ENCODE data around the gene WDR70. TPM values are rescaled to one million over a fixed set of nuclear protein-coding genes. Genes with fewer than 3 reads are reported as not detected.
"Not testable (repeated sequence)": the region's sequence is repeated elsewhere in the genome, so short reads cannot be mapped to it uniquely, and the experiment has no call there.

Gene WDR70
- total RNA-seq, 3 donors from 2014 or later (not counting 1 experiment from before 2014, with no cell fraction given): 36.3 to 47.0 (median 41.3) TPM

DNA sequence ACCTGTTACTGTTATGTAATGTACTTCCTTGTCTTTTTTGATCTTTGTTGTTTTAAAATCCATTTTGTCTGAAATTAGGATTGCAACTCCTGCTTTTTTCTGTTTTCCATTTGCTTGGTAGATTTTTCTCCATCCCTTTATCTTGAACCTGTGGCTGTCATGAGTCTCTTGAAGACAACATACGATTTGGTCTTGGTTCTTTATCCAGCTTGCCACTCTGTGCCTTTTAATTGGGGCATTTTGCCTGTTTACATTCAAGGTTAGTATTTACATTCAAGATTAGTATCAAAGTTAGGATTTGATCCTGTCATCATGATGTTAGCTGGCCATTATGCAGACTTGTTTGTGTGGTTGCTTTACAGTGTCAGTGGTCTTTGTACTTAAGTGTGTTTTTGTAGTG is 304.0 kb downstream of the WDR70 start:
- intact Hi-C loops (cut with micrococcal nuclease): no loop called here
- DNase-seq (no peak), ATAC-seq (no peak)
- H3K27me3 Mint-ChIP-seq (ENCODE audit: low read depth in 2 of 2): no peaks in the 10 kb centered on the region
- peaks cover 38 to 40% of the 10 kb centered on the region in 2 donors for H3K4me1 Mint-ChIP-seq
- peaks cover 0 to 4% of the 10 kb centered on the region in 2 donors for H3K9me3 Mint-ChIP-seq
- H3K4me1 ChIP-seq (ENCODE audit: control insufficient read depth, insufficient read depth, low read length): no peaks in the 10 kb centered on the region
- no peak overlapping the region for H3K4me3 ChIP-seq (ENCODE audit: low read length)
- no peak overlapping the region for H3K4me3 Mint-ChIP-seq
- H3K27ac ChIP-seq (ENCODE audit: low read length): no peak overlapping the region
- no peaks in the 10 kb centered on the region for H3K36me3 ChIP-seq (ENCODE audit: control insufficient read depth, insufficient read depth, low read length)
- no peak overlapping the region for H3K27ac Mint-ChIP-seq
- H3K27me3 ChIP-seq (ENCODE audit: control insufficient read depth, insufficient read depth, low read length): no peaks in the 10 kb centered on the region
- no peaks in the 10 kb centered on the region for H3K9me3 ChIP-seq (ENCODE audit: control insufficient read depth, insufficient read depth, low read length)
- peaks cover 17% of the 10 kb centered on the region for H3K36me3 Mint-ChIP-seq
- TF ChIP-seq, protein P1, sequence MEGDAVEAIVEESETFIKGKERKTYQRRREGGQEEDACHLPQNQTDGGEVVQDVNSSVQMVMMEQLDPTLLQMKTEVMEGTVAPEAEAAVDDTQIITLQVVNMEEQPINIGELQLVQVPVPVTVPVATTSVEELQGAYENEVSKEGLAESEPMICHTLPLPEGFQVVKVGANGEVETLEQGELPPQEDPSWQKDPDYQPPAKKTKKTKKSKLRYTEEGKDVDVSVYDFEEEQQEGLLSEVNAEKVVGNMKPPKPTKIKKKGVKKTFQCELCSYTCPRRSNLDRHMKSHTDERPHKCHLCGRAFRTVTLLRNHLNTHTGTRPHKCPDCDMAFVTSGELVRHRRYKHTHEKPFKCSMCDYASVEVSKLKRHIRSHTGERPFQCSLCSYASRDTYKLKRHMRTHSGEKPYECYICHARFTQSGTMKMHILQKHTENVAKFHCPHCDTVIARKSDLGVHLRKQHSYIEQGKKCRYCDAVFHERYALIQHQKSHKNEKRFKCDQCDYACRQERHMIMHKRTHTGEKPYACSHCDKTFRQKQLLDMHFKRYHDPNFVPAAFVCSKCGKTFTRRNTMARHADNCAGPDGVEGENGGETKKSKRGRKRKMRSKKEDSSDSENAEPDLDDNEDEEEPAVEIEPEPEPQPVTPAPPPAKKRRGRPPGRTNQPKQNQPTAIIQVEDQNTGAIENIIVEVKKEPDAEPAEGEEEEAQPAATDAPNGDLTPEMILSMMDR (IDR thresholded peaks at IDR 0.05): no peak
- 100% methylated on average over 1 of the region's 1 CpG for WGBS (ENCODE audit: insufficient coverage)

DNA sequence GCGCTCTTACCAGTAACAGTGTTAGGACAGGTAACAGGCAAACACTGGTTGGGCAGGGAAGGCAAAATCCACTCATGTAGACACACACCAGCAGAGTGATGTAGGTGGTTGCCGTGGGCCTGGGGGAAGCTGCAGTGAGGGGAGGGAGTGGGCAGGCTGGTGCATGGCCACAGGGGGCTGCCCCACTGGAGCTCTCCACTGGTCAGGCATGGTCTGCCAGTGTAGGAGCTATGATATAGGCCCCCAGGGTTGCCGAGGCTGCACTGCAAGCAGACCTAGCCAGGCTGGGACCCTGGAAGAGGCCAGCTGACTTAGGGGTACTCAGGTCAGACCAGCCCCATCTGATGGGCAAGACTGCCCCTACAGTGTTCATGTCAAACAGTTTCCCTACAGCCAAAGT is 306.1 kb downstream of the WDR70 start:
- Histone ChIP-seq H3K27ac (ENCODE audit: low read length) (no peak overlapping the region), H3K4me3 (ENCODE audit: low read length) (no peak overlapping the region), H3K36me3 (ENCODE audit: control insufficient read depth, insufficient read depth, low read length) (no peaks in the 10 kb centered on the region), H3K9me3 (ENCODE audit: control insufficient read depth, insufficient read depth, low read length) (no peaks in the 10 kb centered on the region), H3K27me3 (ENCODE audit: control insufficient read depth, insufficient read depth, low read length) (no peaks in the 10 kb centered on the region), H3K4me1 (ENCODE audit: control insufficient read depth, insufficient read depth, low read length) (no peaks in the 10 kb centered on the region)
- H3K36me3 Mint-ChIP-seq: peaks cover 17% of the 10 kb centered on the region
- no peak for DNase-seq
- H3K9me3 Mint-ChIP-seq: peaks cover 4 to 5% of the 10 kb centered on the region in 2 donors
- TF ChIP-seq, protein P1 (IDR thresholded peaks at IDR 0.05): no peak
- intact Hi-C loops (cut with micrococcal nuclease): no loop called here
- peaks cover 32% of the 10 kb centered on the region in 2 donors for H3K4me1 Mint-ChIP-seq
- no peak overlapping the region for H3K27ac Mint-ChIP-seq
- H3K4me3 Mint-ChIP-seq: no peak overlapping the region
- H3K27me3 Mint-ChIP-seq (ENCODE audit: low read depth in 2 of 2): no peaks in the 10 kb centered on the region
- ATAC-seq: no peak
- 98% methylated on average over 3 of the region's 3 CpGs for WGBS (ENCODE audit: insufficient coverage)

DNA sequence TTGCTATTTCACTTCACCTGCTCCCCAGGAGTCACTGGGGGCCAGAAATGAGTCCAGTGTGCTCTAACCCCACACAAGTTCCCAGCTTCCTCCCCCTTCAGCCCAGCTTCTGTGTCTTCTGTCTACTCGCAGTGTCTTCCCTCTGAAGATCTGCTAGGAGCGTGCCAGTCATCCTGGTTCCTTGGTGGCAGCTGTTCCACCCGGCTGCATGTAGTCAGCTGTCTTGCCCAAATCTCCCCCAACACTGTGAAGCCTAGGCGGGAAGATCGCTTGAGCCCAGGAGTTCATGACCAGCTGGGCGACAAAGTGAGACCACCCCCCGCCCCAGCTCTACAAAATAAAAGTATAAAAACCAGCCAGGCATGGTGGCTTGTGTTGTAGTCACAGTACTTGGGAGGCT is 306.7 kb downstream of the WDR70 start:
- DNase-seq: no peak
- no peak for ATAC-seq
- H3K4me3 Mint-ChIP-seq: no peak overlapping the region
- H3K27me3 Mint-ChIP-seq (ENCODE audit: low read depth in 2 of 2): no peaks in the 10 kb centered on the region
- TF ChIP-seq, protein P1 (IDR thresholded peaks at IDR 0.05): no peak
- Histone ChIP-seq H3K27ac (ENCODE audit: low read length) (no peak overlapping the region), H3K4me1 (ENCODE audit: control insufficient read depth, insufficient read depth, low read length) (no peaks in the 10 kb centered on the region), H3K36me3 (ENCODE audit: control insufficient read depth, insufficient read depth, low read length) (no peaks in the 10 kb centered on the region), H3K9me3 (ENCODE audit: control insufficient read depth, insufficient read depth, low read length) (no peaks in the 10 kb centered on the region), H3K27me3 (ENCODE audit: control insufficient read depth, insufficient read depth, low read length) (no peaks in the 10 kb centered on the region), H3K4me3 (ENCODE audit: low read length) (no peak overlapping the region)
- intact Hi-C loops (cut with micrococcal nuclease): no loop called here
- H3K27ac Mint-ChIP-seq: no peak overlapping the region
- H3K4me1 Mint-ChIP-seq: peaks cover 27 to 29% of the 10 kb centered on the region in 2 donors
- H3K36me3 Mint-ChIP-seq: peaks cover 17% of the 10 kb centered on the region
- 98% methylated on average over 6 of the region's 7 CpGs for WGBS (ENCODE audit: insufficient coverage)
- H3K9me3 Mint-ChIP-seq: peaks cover 4 to 5% of the 10 kb centered on the region in 2 donors

DNA sequence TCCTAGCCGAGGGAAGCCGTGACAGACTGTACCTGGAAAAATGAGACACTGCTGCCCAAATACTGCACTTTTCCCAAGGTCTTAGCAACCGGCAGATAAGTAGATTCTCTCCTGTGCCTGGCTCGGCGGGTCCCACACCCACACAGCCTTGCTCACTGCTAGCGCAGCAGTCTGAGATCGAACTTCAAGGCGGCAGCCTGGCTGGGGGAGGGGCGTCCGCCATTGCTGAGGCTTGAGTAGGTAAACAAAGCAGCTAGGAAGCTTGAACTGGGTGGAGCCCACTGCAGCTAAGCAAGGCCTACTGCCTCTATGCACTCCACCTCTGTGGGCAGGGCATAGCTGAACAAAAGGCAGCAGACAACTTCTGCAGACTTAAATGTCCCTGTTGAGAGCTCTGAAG is 309.8 kb downstream of the WDR70 start:
- intact Hi-C loops (cut with micrococcal nuclease); H3K27ac Mint-ChIP-seq; DNase-seq; H3K27me3 ChIP-seq (ENCODE audit: control insufficient read depth, insufficient read depth, low read length); H3K9me3 ChIP-seq (ENCODE audit: control insufficient read depth, insufficient read depth, low read length); H3K27me3 Mint-ChIP-seq (ENCODE audit: low read depth in 2 of 2); ATAC-seq; H3K36me3 ChIP-seq (ENCODE audit: control insufficient read depth, insufficient read depth, low read length); H3K4me1 ChIP-seq (ENCODE audit: control insufficient read depth, insufficient read depth, low read length); H3K27ac ChIP-seq (ENCODE audit: low read length); H3K4me3 Mint-ChIP-seq; H3K4me3 ChIP-seq (ENCODE audit: low read length); H3K36me3 Mint-ChIP-seq: not testable (repeated sequence)
- 94% methylated on average over 10 of the region's 10 CpGs for WGBS (ENCODE audit: insufficient coverage)
- peaks cover 0 to 15% of the 10 kb centered on the region in 2 donors for H3K9me3 Mint-ChIP-seq
- peaks cover 7 to 12% of the 10 kb centered on the region in 2 donors for H3K4me1 Mint-ChIP-seq

DNA sequence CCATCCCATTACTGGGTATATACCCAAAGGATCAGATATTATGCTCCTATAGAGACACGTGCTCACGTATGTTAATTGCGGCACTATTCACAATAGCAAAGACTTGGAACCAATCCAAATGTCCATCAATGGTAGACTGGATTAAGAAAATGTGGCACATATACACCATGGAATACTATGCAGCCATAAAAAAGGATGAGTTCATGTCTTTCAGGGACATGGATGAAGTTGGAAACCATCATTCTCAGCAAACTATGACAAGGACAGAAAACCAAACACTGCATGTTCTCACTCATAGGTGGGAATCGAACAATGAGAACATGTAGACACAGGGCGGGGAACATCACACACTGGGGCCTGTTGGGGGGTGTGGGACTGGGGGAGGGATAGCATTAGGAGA is 315.2 kb downstream of the WDR70 start:
- H3K4me1 Mint-ChIP-seq; H3K27ac ChIP-seq (ENCODE audit: low read length); H3K36me3 ChIP-seq (ENCODE audit: control insufficient read depth, insufficient read depth, low read length); intact Hi-C loops (cut with micrococcal nuclease); H3K27me3 ChIP-seq (ENCODE audit: control insufficient read depth, insufficient read depth, low read length); H3K27ac Mint-ChIP-seq; H3K9me3 ChIP-seq (ENCODE audit: control insufficient read depth, insufficient read depth, low read length); H3K4me1 ChIP-seq (ENCODE audit: control insufficient read depth, insufficient read depth, low read length); ATAC-seq; H3K4me3 Mint-ChIP-seq; DNase-seq; H3K4me3 ChIP-seq (ENCODE audit: low read length); H3K36me3 Mint-ChIP-seq; H3K27me3 Mint-ChIP-seq (ENCODE audit: low read depth in 2 of 2): not testable (repeated sequence)
- peaks cover 0 to 18% of the 10 kb centered on the region in 2 donors for H3K9me3 Mint-ChIP-seq
- 100% methylated on average over 5 of the region's 5 CpGs for WGBS (ENCODE audit: insufficient coverage)
